GM12878 (cell line): ENCODE data around the gene SYMPK. TPM values are rescaled to one million over a fixed set of nuclear protein-coding genes. Genes with fewer than 3 reads are reported as not detected.

ENCODE experiments used
- ATAC-seq: fragments of 200-7000 bp; cut with Tn5 transposase; 3 replicates; pipeline ENCODE4 v1.9.1; 2020; ENCODE audit warnings: mild to moderate bottlenecking, moderate library complexity
- BruUV-seq: library from RNA; stranded (reverse); fragments of 400-500 nt; replicated peaks from 2 replicates; lab custom pipeline; 2021; lab: Mats Ljungman, UMichigan
- CTCF ChIA-PET: fragments of 300-600 bp; sonication (Branson Sonifier 250); formaldehyde crosslinking; extraction: SDS; loops from one replicate; lab custom pipeline; 2021; ENCODE audit warnings: inconsistent platforms; lab: Yijun Ruan, JAX
- POLR2A ChIA-PET: fragments of 350-600 bp; formaldehyde crosslinking; extraction: SDS; loops from one replicate; lab custom pipeline; 2021; ENCODE audit warnings: inconsistent platforms; lab: Charles Lee
- RAD21 ChIA-PET: fragments of 300-600 bp; sonication (Branson Sonifier 250); formaldehyde crosslinking; loops from one replicate; lab custom pipeline; 2023; ENCODE audit warnings: antibody characterized with exemption; ENCODE audit not compliant: unreplicated experiment; lab: Charles Lee
- SMC1A ChIA-PET: fragments of 300-600 bp; sonication (Branson Sonifier 250); formaldehyde crosslinking; loops from one replicate; lab custom pipeline; 2023; ENCODE audit not compliant: unreplicated experiment, uncharacterized antibody; lab: Charles Lee
- DNase-seq: peaks from one replicate; pipeline ENCODE4 v3.0.0-alpha.2; 2011; ENCODE audit warnings: low read depth, low spot score
- FAIRE-seq: peaks from 3 replicates; lab custom pipeline; 2011; peaks lifted over from hg19 to GRCh38; lab: Jason Lieb, UNC
- H2AFZ ChIP-seq: 2 replicates; pipeline ENCODE4 v1.6.0; 2011; ENCODE audit warnings: low read depth, low read length, control low read depth; ENCODE audit not compliant: control insufficient read depth
- H3K27ac ChIP-seq: 2 replicates; pipeline ENCODE4 v1.5.1; 2011; ENCODE audit warnings: control low read depth; ENCODE audit not compliant: control insufficient read depth, insufficient read depth
- H3K27me3 ChIP-seq, 2 experiments: replicated peaks in 1 of 2; 2 replicates each; pipeline versions ENCODE4 v1.6.0 to v1.6.1; 2011; ENCODE audit warnings: low read length in 1 of 2; ENCODE audit not compliant: control insufficient read depth in 2 of 2, insufficient read depth in 2 of 2
- H3K36me3 ChIP-seq, 2 experiments: 2 replicates each; pipeline ENCODE4 v1.5.1; 2011; ENCODE audit warnings: low read length in 1 of 2; ENCODE audit not compliant: control insufficient read depth in 2 of 2, insufficient read depth in 2 of 2
- H3K4me1 ChIP-seq: 2 replicates; pipeline ENCODE4 v1.6.1; 2011; ENCODE audit warnings: mild to moderate bottlenecking, low read length, moderate library complexity, mixed read lengths; ENCODE audit not compliant: control insufficient read depth, insufficient read depth
- H3K4me2 ChIP-seq: 2 replicates; pipeline ENCODE4 v1.6.0; 2011; ENCODE audit warnings: control low read depth; ENCODE audit not compliant: control insufficient read depth, insufficient read depth
- H3K4me3 ChIP-seq: fragments of 200-600 bp; sonication (generic); 2 replicates; pipeline ENCODE4 v1.5.1; 2016
- H3K79me2 ChIP-seq: 2 replicates; pipeline ENCODE4 v1.6.0; 2011; ENCODE audit warnings: low read length; ENCODE audit not compliant: control insufficient read depth, insufficient read depth
- H3K9ac ChIP-seq: 2 replicates; pipeline ENCODE4 v1.8.0; 2011; ENCODE audit warnings: low read length, control low read depth, mixed read lengths; ENCODE audit not compliant: control insufficient read depth, insufficient read depth
- H3K9me3 ChIP-seq: replicated peaks from 3 replicates; pipeline ENCODE4 v1.5.1; 2011; ENCODE audit warnings: mild to moderate bottlenecking, low read length; ENCODE audit not compliant: control insufficient read depth, insufficient read depth
- H4K20me1 ChIP-seq: 2 replicates; pipeline ENCODE4 v1.6.0; 2011; ENCODE audit not compliant: control insufficient read depth, insufficient read depth
- IKZF2 ChIP-seq, 2 experiments: fragments of 450-650 bp; IDR thresholded peaks; 2 replicates each; pipeline ENCODE4 v1.6.1; 2017; ENCODE audit warnings: mild to moderate bottlenecking in 2 of 2, moderate library complexity in 2 of 2
- MTA2 ChIP-seq: fragments of 450-650 bp; IDR thresholded peaks from 2 replicates; pipeline ENCODE4 v1.6.1; 2016; ENCODE audit warnings: low read depth, mild to moderate bottlenecking, moderate library complexity
- NBN ChIP-seq: fragments of 450-650 bp; IDR thresholded peaks from 2 replicates; pipeline ENCODE4 v1.6.1; 2016
- POLR2A ChIP-seq: IDR thresholded peaks from 2 replicates; pipeline ENCODE4 v1.6.1; 2011; ENCODE audit warnings: low read depth, mild to moderate bottlenecking, low read length
- RUNX3 ChIP-seq: IDR thresholded peaks from 2 replicates; pipeline ENCODE4 v1.6.1; 2012; ENCODE audit warnings: low read length, inconsistent platforms
- WGBS: methylation state at CpG from one replicate; pipeline ENCODE4 v1.1.6; 2016; ENCODE audit warnings: low lambda C conversion rate; ENCODE audit not compliant: insufficient replicate concordance, insufficient coverage; ENCODE audit errors: missing lambda C conversion rate; 5-methylcytosine and 5-hydroxymethylcytosine counted together
- in situ Hi-C: fragments of 300-500 bp; cut with MboI; formaldehyde crosslinking; loops from 9 replicates; pipeline ENCODE4 v1.14.3; 2018; ENCODE audit warnings: mixed read lengths
- intact Hi-C: fragments of 100-400 bp; cut with micrococcal nuclease; formaldehyde crosslinking; loops from one replicate; pipeline ENCODE4 v1.14.2; 2022; ENCODE audit not compliant: unreplicated experiment
- polyA plus RNA-seq, 11 experiments: library from polyadenylated mRNA; depleted of rRNA in 4 of 11; unstranded in 6 of 11; stranded (reverse) in 5 of 11; fragments of >200 nt; fragmentation: Nextera tagmentation in 4 of 11; fragmentation: Illumina TruSeq in 1 of 11; extraction: Ambion mirVana in 4 of 11; extraction: Trizol in 1 of 11; gene quantifications; 1 replicate in 1 of 11; 2 replicates in 10 of 11; pipeline versions ENCODE4 v1.2.1 to v1.2.3, GENCODE V29; 2011 to 2016; ENCODE audit warnings: inconsistent platforms in 2 of 11, missing spikeins in 2 of 11, low read depth in 1 of 11
- total RNA-seq, 4 experiments: library from RNA; depleted of rRNA in 3 of 4; stranded (reverse); fragments of >200 nt in 3 of 4; fragmentation: Illumina TruSeq in 1 of 4; extraction: Trizol in 1 of 4; gene quantifications; 2 replicates each; pipeline versions ENCODE4 v1.2.1 to v1.2.3, GENCODE V29; 2013 to 2021

The SYMPK gene
- total and polyA plus RNA-seq, 10 of the 15 experiments (the other 5 are each of a cell fraction or from before 2014, with no cell fraction given), result 0.49 to 109 (median 42.5) TPM

DNA sequence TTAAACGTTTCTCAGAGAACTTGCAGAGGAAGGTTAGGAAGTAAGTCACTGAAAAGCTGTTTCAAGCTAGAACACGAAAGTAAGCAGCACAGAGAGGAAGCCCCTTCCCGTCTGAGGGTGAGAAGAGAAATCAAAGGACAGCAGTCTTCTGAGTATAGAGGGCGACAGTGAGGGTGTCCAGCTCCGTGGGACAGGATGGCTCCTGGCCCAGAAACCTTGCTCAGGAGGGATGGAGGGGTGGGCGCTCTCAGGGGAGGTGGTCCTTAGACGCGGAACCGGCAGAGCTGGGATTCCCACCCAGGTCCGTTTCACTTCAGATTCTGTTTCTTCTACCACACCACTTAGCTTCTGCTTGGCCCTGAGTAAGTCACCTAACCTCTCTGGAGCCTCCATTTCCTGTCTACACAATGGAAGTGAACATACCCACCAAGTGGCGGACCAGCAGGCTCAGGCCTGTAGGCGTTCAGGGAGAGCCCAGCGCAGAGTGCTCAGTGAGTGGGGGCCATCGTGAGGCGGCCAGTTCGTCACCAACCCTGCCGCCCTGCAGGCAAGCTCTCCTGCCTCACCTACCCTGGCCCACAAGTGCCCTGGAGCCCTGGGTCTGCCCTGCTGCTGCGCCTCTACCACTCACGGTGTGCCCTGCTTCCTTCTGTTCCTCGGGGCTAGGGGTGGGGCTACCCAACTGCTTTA lies 42.4 kb downstream of the SYMPK start:
- POLR2A ChIA-PET, result no interaction called here
- SMC1A ChIA-PET, result no interaction called here
- no peak overlapping the region for H3K4me2 ChIP-seq
- RAD21 ChIA-PET, result no interaction called here
- no peaks in the 10 kb centered on the region for H3K79me2 ChIP-seq
- WGBS, result 68% methylated on average over 18 of the region's 20 CpGs
- H3K4me3 ChIP-seq, result no peak overlapping the region
- DNase-seq (no peak), ATAC-seq (no peak), FAIRE-seq (no peak)
- no peaks in the 10 kb centered on the region for H4K20me1 ChIP-seq
- H3K9ac ChIP-seq, result no peak overlapping the region
- TSS peak; percentile 32 for BruUV-seq
- no peak overlapping the region for H2AFZ ChIP-seq
- H3K27me3 ChIP-seq, result no peaks in the 10 kb centered on the region
- TF ChIP-seq IKZF2 (IDR thresholded peaks at IDR 0.05) (no peak), POLR2A (peak; percentile 42; the same call in 1 of the 2 replicates), MTA2 (no peak)
- H3K9me3 ChIP-seq, result no peaks in the 10 kb centered on the region
- in situ Hi-C loops (no loop called here), intact Hi-C loops (no loop called here)
- no peaks in the 10 kb centered on the region for H3K4me1 ChIP-seq
- CTCF ChIA-PET, result no interaction called here
- peaks cover 14 to 27% of the 10 kb centered on the region in 2 experiments for H3K36me3 ChIP-seq
- H3K27ac ChIP-seq, result no peak overlapping the region

DNA sequence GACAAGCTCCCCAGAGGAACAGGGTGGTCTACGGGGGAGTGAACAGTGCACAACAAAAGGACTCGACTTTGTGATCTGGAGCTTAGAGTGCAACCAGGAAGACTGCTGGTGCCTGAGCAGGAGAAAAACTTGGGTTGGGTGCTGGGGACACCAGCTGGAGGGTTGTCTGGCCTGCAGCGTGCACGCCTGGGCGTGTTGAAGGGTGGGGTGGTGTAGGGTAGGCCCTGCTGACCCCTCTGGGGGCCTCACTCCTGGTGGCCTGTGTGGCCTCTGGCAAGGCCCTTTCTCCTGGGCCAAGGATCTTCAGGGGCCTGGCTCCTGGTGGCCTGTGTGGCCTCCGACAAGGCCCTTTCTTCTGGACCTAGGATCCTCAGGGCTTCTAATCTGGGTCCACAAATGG lies 43.2 kb downstream of the SYMPK start:
- Histone ChIP-seq H3K4me2 (no peak overlapping the region), H3K4me3 (no peak overlapping the region), H3K9me3 (no peaks in the 10 kb centered on the region), H4K20me1 (no peaks in the 10 kb centered on the region), H2AFZ (no peak overlapping the region), H3K27me3 (no peaks in the 10 kb centered on the region), H3K9ac (no peak overlapping the region), H3K79me2 (no peaks in the 10 kb centered on the region), H3K36me3 (peaks cover 9 to 20% of the 10 kb centered on the region in 2 experiments), H3K27ac (no peak overlapping the region), H3K4me1 (no peaks in the 10 kb centered on the region)
- in situ Hi-C loops, result no loop called here
- SMC1A ChIA-PET, result no interaction called here
- BruUV-seq, result no TSS peak
- CTCF ChIA-PET, result interaction anchor here (1.0 kb wide), 1 partner anchor 8 kb away, joined by 3 read pairs; no protein-coding TSS in a partner anchor
- WGBS, result 80% methylated on average over 6 of the region's 6 CpGs
- FAIRE-seq (no peak), DNase-seq (no peak), ATAC-seq (no peak)
- RAD21 ChIA-PET, result no interaction called here
- intact Hi-C loops, result loop anchor here (5.0 to 10.0 kb wide), 2 partner anchors 83 to 175 kb away; partner anchors contain the start of genes CCDC61 and MYPOP
- POLR2A ChIA-PET, result no interaction called here
- TF ChIP-seq RUNX3, result no peak
- no peak for TF ChIP-seq NBN
